DOHH2 (cell line): ENCODE measurements around the gene ABCB11.

Source experiments
- H3F3A ChIP-seq: fragments of 200-600 bp; sonication (generic), shearing (Covaris generic); 2 replicates; pipeline ENCODE4 v1.6.0; 2016; ENCODE audit warnings: antibody characterized with exemption, mild to moderate bottlenecking; ENCODE audit not compliant: control insufficient read depth, insufficient read depth
- H3K27ac ChIP-seq: fragments of 200-600 bp; sonication (generic); 2 replicates; pipeline ENCODE4 v1.5.1; 2014; ENCODE audit warnings: low read depth, mild to moderate bottlenecking, low read length, moderate library complexity
- H3K27me3 ChIP-seq: fragments of 200-600 bp; sonication (generic); 2 replicates; pipeline ENCODE4 v1.6.1; 2014; ENCODE audit warnings: mild to moderate bottlenecking, low read length, mixed read lengths; ENCODE audit not compliant: control insufficient read depth
- H3K36me3 ChIP-seq: fragments of 200-600 bp; sonication (generic); 2 replicates; pipeline ENCODE4 v1.6.1; 2014; ENCODE audit warnings: mild to moderate bottlenecking, low read length, moderate library complexity, mixed read lengths; ENCODE audit not compliant: control insufficient read depth
- H3K4me1 ChIP-seq: fragments of 200-600 bp; sonication (generic); 2 replicates; pipeline ENCODE4 v1.6.1; 2014; ENCODE audit warnings: mild to moderate bottlenecking, low read length, mixed read lengths; ENCODE audit not compliant: control insufficient read depth
- H3K4me2 ChIP-seq: fragments of 200-600 bp; sonication (generic); 2 replicates; pipeline ENCODE4 v1.6.0; 2014; ENCODE audit warnings: mild to moderate bottlenecking, low read length, moderate library complexity
- H3K4me3 ChIP-seq: fragments of 200-600 bp; sonication (generic); 2 replicates; pipeline ENCODE4 v1.5.1; 2014; ENCODE audit warnings: mild to moderate bottlenecking, low read length, mixed read lengths
- H3K79me2 ChIP-seq: fragments of 200-600 bp; sonication (generic); 2 replicates; pipeline ENCODE4 v1.6.1; 2014; ENCODE audit warnings: mild to moderate bottlenecking, low read length, mixed read lengths; ENCODE audit not compliant: control insufficient read depth
- H3K9me2 ChIP-seq: fragments of 200-600 bp; sonication (generic); replicated peaks from 2 replicates; pipeline ENCODE4 v1.6.1; 2014; ENCODE audit warnings: mild to moderate bottlenecking, low read length, mixed read lengths; ENCODE audit not compliant: control insufficient read depth
- H3K9me3 ChIP-seq: fragments of 200-600 bp; sonication (generic); 2 replicates; pipeline ENCODE4 v1.6.1; 2014; ENCODE audit warnings: antibody characterized with exemption, low read length, mixed read lengths; ENCODE audit not compliant: control insufficient read depth, insufficient read depth
- H4K20me1 ChIP-seq: fragments of 200-600 bp; sonication (generic); 2 replicates; pipeline ENCODE4 v1.6.0; 2014; ENCODE audit warnings: low read depth, mild to moderate bottlenecking, antibody characterized with exemption, low read length, moderate library complexity; ENCODE audit not compliant: control insufficient read depth, insufficient read depth
- CTCF ChIP-seq: fragments of 200-600 bp; sonication (generic); IDR thresholded peaks from one replicate; pipeline ENCODE4 v1.5.1; 2014; ENCODE audit warnings: antibody characterized with exemption, mild to moderate bottlenecking, low read depth, low read length; ENCODE audit not compliant: poor library complexity, severe bottlenecking
- EZH2phosphoT487 ChIP-seq: fragments of 200-600 bp; sonication (generic); IDR thresholded peaks from 2 replicates; pipeline ENCODE4 v1.6.1; 2017; ENCODE audit warnings: borderline replicate concordance, mild to moderate bottlenecking, antibody characterized with exemption, low read length, moderate library complexity, mixed read lengths

ABCB11 gene

GRCh38 chr2:169018390-169018789 is 12.7 kb downstream of the ABCB11 start:
- no peak overlapping the region for H3K4me3 ChIP-seq
- H3K4me2 ChIP-seq: no peak overlapping the region
- H3K27ac ChIP-seq: no peak overlapping the region
- no peaks in the 10 kb centered on the region for H3K79me2 ChIP-seq
- H3K36me3 ChIP-seq: no peaks in the 10 kb centered on the region
- H3F3A ChIP-seq: no peaks in the 10 kb centered on the region
- TF ChIP-seq EZH2phosphoT487: no peak
- TF ChIP-seq CTCF: no peak
- no peaks in the 10 kb centered on the region for H3K4me1 ChIP-seq
- no peaks in the 10 kb centered on the region for H3K27me3 ChIP-seq
- H4K20me1 ChIP-seq: no peaks in the 10 kb centered on the region
- H3K9me3 ChIP-seq: no peaks in the 10 kb centered on the region
- H3K9me2 ChIP-seq: no peaks in the 10 kb centered on the region

GRCh38 chr2:169015943-169016342 is 15.2 kb downstream of the ABCB11 start:
- Histone ChIP-seq H3K4me2 (no peak overlapping the region), H3K36me3 (no peaks in the 10 kb centered on the region), H3K27me3 (no peaks in the 10 kb centered on the region), H3K4me3 (no peak overlapping the region), H4K20me1 (no peaks in the 10 kb centered on the region), H3K4me1 (no peaks in the 10 kb centered on the region), H3K9me2 (no peaks in the 10 kb centered on the region), H3K9me3 (no peaks in the 10 kb centered on the region), H3K79me2 (no peaks in the 10 kb centered on the region), H3K27ac (no peak overlapping the region), H3F3A (no peaks in the 10 kb centered on the region)
- no peak for TF ChIP-seq EZH2phosphoT487
- TF ChIP-seq CTCF: no peak

GRCh38 chr2:169014780-169015179 is 16.3 kb downstream of the ABCB11 start:
- Histone ChIP-seq H3K27me3 (no peaks in the 10 kb centered on the region), H3K4me2 (no peak overlapping the region), H3K4me1 (no peaks in the 10 kb centered on the region), H3K9me3 (no peaks in the 10 kb centered on the region), H3K79me2 (no peaks in the 10 kb centered on the region), H3K36me3 (no peaks in the 10 kb centered on the region), H4K20me1 (no peaks in the 10 kb centered on the region), H3K4me3 (no peak overlapping the region), H3F3A (no peaks in the 10 kb centered on the region), H3K9me2 (no peaks in the 10 kb centered on the region), H3K27ac (no peak overlapping the region)
- no peak for TF ChIP-seq EZH2phosphoT487
- no peak for TF ChIP-seq CTCF

- TF ChIP-seq CTCF (no peak), EZH2phosphoT487 (no peak)
- Histone ChIP-seq H4K20me1 (no peaks in the 10 kb centered on the region), H3K27me3 (no peaks in the 10 kb centered on the region), H3F3A (no peaks in the 10 kb centered on the region), H3K4me1 (no peaks in the 10 kb centered on the region), H3K4me2 (no peak overlapping the region), H3K36me3 (no peaks in the 10 kb centered on the region), H3K9me2 (no peaks in the 10 kb centered on the region), H3K9me3 (no peaks in the 10 kb centered on the region), H3K4me3 (no peak overlapping the region), H3K27ac (no peak overlapping the region), H3K79me2 (no peaks in the 10 kb centered on the region)
Observed at GRCh38 chr2:169013628-169014026, 17.5 kb downstream of the ABCB11 start.
